EH (cell line): ENCODE results near the gene MRTFA.
"Not testable (repeated sequence)": the region's sequence is repeated elsewhere in the genome, so short reads cannot be mapped to it uniquely, and the experiment has no call there.

Source experiments
- DNase-seq: peaks from one replicate; pipeline ENCODE4 v3.0.0-alpha.2; 2015; ENCODE audit warnings: low read depth

The MRTFA gene

GRCh38 chr22:40627612-40628011 lies 8.9 kb downstream of the MRTFA start:
- DNase-seq: no peak

GRCh38 chr22:40626851-40627250 lies 9.7 kb downstream of the MRTFA start:
- DNase-seq: peak; percentile 76

- not testable (repeated sequence) for DNase-seq
Observed at GRCh38 chr22:40625794-40626193, 10.7 kb downstream of the MRTFA start.

GRCh38 chr22:40625281-40625680 lies 11.2 kb downstream of the MRTFA start:
- not testable (repeated sequence) for DNase-seq

- DNase-seq: no peak
Observed at GRCh38 chr22:40624770-40625169, 11.7 kb downstream of the MRTFA start.

GRCh38 chr22:40621309-40622151 lies 15.0 kb downstream of the MRTFA start:
- no peak for DNase-seq

- DNase-seq: peak; percentile 79
Observed at GRCh38 chr22:40620464-40621046, 16.0 kb downstream of the MRTFA start.

- DNase-seq: no peak
Observed at GRCh38 chr22:40618400-40618799, 18.1 kb downstream of the MRTFA start.

GRCh38 chr22:40616578-40616977 lies 19.9 kb downstream of the MRTFA start:
- DNase-seq: no peak

- no peak for DNase-seq
Observed at GRCh38 chr22:40613067-40613466, 23.5 kb downstream of the MRTFA start.

- DNase-seq: no peak
Observed at GRCh38 chr22:40612291-40612751, 24.2 kb downstream of the MRTFA start.

GRCh38 chr22:40611606-40612005 lies 24.9 kb downstream of the MRTFA start:
- no peak for DNase-seq

- DNase-seq: no peak
Observed at GRCh38 chr22:40610329-40610850, 26.1 kb downstream of the MRTFA start.

GRCh38 chr22:40609216-40609615 lies 27.3 kb downstream of the MRTFA start:
- DNase-seq: peak; percentile 24

GRCh38 chr22:40607506-40607905 lies 29.0 kb downstream of the MRTFA start:
- no peak for DNase-seq

- DNase-seq: peak; percentile 36
Observed at GRCh38 chr22:40606306-40606705, 30.2 kb downstream of the MRTFA start.

- peak; percentile 81 for DNase-seq
Observed at GRCh38 chr22:40605761-40606160, 30.8 kb downstream of the MRTFA start.

GRCh38 chr22:40603088-40603605 lies 33.4 kb downstream of the MRTFA start:
- peak; percentile 83 for DNase-seq

GRCh38 chr22:40602231-40602630 lies 34.3 kb downstream of the MRTFA start:
- no peak for DNase-seq

- no peak for DNase-seq
Observed at GRCh38 chr22:40599731-40600130, 36.8 kb downstream of the MRTFA start.

- DNase-seq: not testable (repeated sequence)
Observed at GRCh38 chr22:40598712-40599111, 37.8 kb downstream of the MRTFA start.

GRCh38 chr22:40597526-40598430 lies 38.7 kb downstream of the MRTFA start:
- DNase-seq: peak; percentile 70
